ENCODE measurements around the gene ZNF563. TPM values are rescaled to one million over a fixed set of nuclear protein-coding genes. Genes with fewer than 3 reads are reported as not detected.

The ZNF563 gene
- total RNA-seq, 1 experiment from 2014 or later, result 4.5 TPM

DNA sequence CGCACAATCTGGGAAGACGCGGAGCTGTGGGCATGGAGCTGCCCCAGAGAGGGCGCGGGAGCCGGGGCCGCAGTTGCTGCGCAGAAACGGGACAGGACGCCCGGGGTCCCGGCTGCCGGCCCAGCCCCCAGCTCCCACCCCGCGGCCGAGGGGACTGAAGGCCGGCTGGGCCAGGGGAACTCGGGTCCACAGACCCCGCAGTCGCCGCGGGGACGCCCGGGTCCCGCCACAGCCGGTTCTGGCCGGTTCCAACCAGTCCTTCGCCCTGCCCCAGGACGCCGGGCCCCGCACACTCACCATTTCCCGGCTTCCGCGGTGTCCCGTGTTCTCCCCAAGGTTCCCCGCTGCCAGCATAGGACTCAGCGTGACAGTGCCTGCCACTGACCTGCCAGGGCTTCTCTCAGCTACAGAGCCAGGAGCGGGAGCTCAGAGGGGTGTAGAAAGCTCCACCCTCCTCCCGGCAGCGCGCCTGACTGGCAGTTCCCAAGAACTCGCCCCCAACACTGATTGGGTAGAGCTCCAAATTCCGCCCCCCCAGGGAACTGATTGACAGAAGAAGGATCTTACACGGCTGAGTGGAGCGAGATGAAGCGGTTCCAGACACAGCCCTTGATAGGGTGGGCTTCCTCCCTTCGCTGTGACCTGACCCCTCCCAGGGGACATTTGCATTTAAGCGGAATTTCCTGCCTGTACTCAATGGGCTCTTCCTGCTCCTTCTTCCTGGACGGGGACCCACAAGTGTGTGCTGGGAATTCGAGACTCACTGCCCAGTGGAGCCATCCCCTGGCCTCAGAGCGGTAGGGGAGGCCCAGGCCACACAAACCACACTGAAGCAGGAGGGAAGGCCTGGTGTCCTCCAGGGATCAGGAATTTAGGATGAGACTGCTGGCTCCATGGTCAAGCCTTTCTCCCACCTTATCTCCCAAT is 32.1 kb upstream of the ZNF563 start, which contains the start of gene ZNF442:
Gene ZNF442, minus strand, starts transcription at position 448 of the 927 bp plus-strand sequence. CDS start 2,052 bp downstream, outside the sequence.
- peak; percentile 96 for ATAC-seq
- POLR2A ChIA-PET, result interaction anchor here (0.6 to 1.5 kb wide), 11 partner anchors 32 to 225 kb away, joined by 3 to 10 read pairs (median 5); partner anchors contain the start of genes ZNF136, ZNF20, ZNF44 and ZNF443
- peak within 1 kb of the TSS; percentile 96 for H3K4me3 Mint-ChIP-seq
- CTCF ChIA-PET, result interaction anchor here (0.6 to 1.7 kb wide), 26 partner anchors 9 to 486 kb away, joined by 3 to 12 read pairs (median 4); partner anchors contain the start of genes ZNF20, ZNF44, ZNF443 and ZNF563
- H3K9me3 Mint-ChIP-seq, result peaks cover 26% of the 10 kb centered on the region
- peaks cover 8% of the 10 kb centered on the region for H3K4me1 Mint-ChIP-seq
- TF ChIP-seq ZNF121 (CRISPR knock-in tag; IDR thresholded peaks at IDR 0.05) (no peak), ETV6 (CRISPR knock-in tag; IDR thresholded peaks at IDR 0.05) (peak; percentile 99), MYBL2 (CRISPR knock-in tag; IDR thresholded peaks at IDR 0.05) (no peak), NR3C1 (CRISPR knock-in tag; conservative IDR thresholded peaks at IDR 0.05; ENCODE audit: low read depth) (no peak), ZNF232 (CRISPR knock-in tag; IDR thresholded peaks at IDR 0.05) (peak; percentile 79; the same call in 1 of the 2 replicates), HMGXB4 (CRISPR knock-in tag; IDR thresholded peaks at IDR 0.05) (peak; percentile 55; the same call in 1 of the 2 replicates), ZNF423 (CRISPR knock-in tag; IDR thresholded peaks at IDR 0.05) (no peak), SMAD4 (CRISPR knock-in tag; IDR thresholded peaks at IDR 0.05) (no peak), NFE2L1 (CRISPR knock-in tag; IDR thresholded peaks at IDR 0.05) (0 out of 2 replicates have a peak, but pooled peaks have one; percentile 43), NFYB (CRISPR knock-in tag; conservative IDR thresholded peaks at IDR 0.05; ENCODE audit: low read depth) (peak; percentile 77), ZNF138 (CRISPR knock-in tag; conservative IDR thresholded peaks at IDR 0.05) (0 out of 2 replicates have a peak, but pooled peaks have one; percentile 28), GABPB1 (CRISPR knock-in tag; IDR thresholded peaks at IDR 0.05) (peak; percentile 13; the same call in 1 of the 2 replicates)
- TF ChIP-seq, protein P1, sequence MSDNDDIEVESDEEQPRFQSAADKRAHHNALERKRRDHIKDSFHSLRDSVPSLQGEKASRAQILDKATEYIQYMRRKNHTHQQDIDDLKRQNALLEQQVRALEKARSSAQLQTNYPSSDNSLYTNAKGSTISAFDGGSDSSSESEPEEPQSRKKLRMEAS (CRISPR knock-in tag; IDR thresholded peaks at IDR 0.05), result peak; percentile 78
- TF ChIP-seq, protein P2, sequence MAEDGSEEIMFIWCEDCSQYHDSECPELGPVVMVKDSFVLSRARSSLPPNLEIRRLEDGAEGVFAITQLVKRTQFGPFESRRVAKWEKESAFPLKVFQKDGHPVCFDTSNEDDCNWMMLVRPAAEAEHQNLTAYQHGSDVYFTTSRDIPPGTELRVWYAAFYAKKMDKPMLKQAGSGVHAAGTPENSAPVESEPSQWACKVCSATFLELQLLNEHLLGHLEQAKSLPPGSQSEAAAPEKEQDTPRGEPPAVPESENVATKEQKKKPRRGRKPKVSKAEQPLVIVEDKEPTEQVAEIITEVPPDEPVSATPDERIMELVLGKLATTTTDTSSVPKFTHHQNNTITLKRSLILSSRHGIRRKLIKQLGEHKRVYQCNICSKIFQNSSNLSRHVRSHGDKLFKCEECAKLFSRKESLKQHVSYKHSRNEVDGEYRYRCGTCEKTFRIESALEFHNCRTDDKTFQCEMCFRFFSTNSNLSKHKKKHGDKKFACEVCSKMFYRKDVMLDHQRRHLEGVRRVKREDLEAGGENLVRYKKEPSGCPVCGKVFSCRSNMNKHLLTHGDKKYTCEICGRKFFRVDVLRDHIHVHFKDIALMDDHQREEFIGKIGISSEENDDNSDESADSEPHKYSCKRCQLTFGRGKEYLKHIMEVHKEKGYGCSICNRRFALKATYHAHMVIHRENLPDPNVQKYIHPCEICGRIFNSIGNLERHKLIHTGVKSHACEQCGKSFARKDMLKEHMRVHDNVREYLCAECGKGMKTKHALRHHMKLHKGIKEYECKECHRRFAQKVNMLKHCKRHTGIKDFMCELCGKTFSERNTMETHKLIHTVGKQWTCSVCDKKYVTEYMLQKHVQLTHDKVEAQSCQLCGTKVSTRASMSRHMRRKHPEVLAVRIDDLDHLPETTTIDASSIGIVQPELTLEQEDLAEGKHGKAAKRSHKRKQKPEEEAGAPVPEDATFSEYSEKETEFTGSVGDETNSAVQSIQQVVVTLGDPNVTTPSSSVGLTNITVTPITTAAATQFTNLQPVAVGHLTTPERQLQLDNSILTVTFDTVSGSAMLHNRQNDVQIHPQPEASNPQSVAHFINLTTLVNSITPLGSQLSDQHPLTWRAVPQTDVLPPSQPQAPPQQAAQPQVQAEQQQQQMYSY (CRISPR knock-in tag; IDR thresholded peaks at IDR 0.05), result peak; percentile 82
- TF ChIP-seq, protein P3, sequence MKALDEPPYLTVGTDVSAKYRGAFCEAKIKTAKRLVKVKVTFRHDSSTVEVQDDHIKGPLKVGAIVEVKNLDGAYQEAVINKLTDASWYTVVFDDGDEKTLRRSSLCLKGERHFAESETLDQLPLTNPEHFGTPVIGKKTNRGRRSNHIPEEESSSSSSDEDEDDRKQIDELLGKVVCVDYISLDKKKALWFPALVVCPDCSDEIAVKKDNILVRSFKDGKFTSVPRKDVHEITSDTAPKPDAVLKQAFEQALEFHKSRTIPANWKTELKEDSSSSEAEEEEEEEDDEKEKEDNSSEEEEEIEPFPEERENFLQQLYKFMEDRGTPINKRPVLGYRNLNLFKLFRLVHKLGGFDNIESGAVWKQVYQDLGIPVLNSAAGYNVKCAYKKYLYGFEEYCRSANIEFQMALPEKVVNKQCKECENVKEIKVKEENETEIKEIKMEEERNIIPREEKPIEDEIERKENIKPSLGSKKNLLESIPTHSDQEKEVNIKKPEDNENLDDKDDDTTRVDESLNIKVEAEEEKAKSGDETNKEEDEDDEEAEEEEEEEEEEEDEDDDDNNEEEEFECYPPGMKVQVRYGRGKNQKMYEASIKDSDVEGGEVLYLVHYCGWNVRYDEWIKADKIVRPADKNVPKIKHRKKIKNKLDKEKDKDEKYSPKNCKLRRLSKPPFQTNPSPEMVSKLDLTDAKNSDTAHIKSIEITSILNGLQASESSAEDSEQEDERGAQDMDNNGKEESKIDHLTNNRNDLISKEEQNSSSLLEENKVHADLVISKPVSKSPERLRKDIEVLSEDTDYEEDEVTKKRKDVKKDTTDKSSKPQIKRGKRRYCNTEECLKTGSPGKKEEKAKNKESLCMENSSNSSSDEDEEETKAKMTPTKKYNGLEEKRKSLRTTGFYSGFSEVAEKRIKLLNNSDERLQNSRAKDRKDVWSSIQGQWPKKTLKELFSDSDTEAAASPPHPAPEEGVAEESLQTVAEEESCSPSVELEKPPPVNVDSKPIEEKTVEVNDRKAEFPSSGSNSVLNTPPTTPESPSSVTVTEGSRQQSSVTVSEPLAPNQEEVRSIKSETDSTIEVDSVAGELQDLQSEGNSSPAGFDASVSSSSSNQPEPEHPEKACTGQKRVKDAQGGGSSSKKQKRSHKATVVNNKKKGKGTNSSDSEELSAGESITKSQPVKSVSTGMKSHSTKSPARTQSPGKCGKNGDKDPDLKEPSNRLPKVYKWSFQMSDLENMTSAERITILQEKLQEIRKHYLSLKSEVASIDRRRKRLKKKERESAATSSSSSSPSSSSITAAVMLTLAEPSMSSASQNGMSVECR (CRISPR knock-in tag; IDR thresholded peaks at IDR 0.05; ENCODE audit: borderline replicate concordance), result peak; percentile 16; the same call in 1 of the 2 replicates
- peak within 1 kb of the TSS; percentile 95 for H3K27ac Mint-ChIP-seq
- DNase-seq (ENCODE audit: low spot score), result peak; percentile 98
- H3K36me3 Mint-ChIP-seq, result peaks cover 30% of the 10 kb centered on the region
- peaks cover 23% of the 10 kb centered on the region for H3K27me3 Mint-ChIP-seq (ENCODE audit: low read depth)
